ENCODE results near the gene TTC34. TPM values are rescaled to one million over a fixed set of nuclear protein-coding genes. Genes with fewer than 3 reads are reported as not detected.

TTC34 gene
- total and polyA plus RNA-seq, 2 of the 4 experiments (the other 2 are of a cell fraction), result under 0.01 to 0.09 TPM

DNA sequence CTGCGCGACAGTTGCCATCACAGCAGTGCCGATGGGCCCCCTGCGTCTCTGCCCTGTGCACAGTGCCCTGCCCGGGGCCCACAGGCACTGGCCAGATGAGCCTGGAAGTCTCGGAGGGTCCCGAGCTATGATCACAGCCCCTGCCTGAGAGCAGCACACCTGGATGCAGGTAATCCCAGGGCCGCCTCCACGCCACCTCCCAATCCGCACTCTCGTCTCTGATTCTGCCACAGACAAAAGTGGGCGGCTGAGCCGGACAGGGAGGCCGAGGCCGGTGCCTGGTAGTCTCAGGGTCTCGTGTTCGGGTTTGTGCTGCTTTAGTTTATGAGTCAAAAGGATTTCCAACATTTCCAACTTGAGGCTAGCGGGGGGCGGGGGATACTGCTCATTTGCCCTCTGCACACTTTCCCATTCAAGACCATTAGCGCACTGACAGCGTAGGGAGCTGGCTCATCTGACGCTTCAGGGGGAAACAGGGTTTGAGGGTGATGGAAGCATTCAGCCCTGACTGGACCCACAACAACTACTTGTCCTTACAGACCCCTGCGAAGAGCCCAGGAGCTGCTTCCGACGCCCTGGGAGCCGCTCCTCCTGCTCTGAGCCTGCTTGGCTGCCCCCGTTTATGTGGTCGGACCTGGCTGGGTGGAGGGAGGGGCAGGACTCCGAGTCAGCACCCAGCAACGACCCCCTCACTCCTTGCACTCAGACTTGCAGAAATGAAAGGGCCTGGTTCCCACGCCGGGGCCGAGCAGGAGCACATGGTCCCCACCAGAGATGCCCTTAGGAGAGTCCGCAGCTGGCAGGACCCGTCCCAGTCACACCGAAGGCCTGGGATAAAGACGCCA is 1.8 kb upstream of the TTC34 start:
- dilution Hi-C loops (cut with HindIII; ENCODE audit: low sequenced_read_pairs, unreplicated experiment), result no loop called here
- H3K79me1 ChIP-seq (ENCODE audit: low read depth in 1 of 2, low read length in 2 of 2), result no peaks in the 10 kb centered on the region
- H3K9ac ChIP-seq (ENCODE audit: low read depth, low read length), result no peak overlapping the region
- no peak overlapping the region for H4K8ac ChIP-seq (ENCODE audit: low read depth in 2 of 2, low read length in 2 of 2)
- H2BK20ac ChIP-seq (ENCODE audit: low read depth, low read length), result no peak overlapping the region
- no peaks in the 10 kb centered on the region for H3K36me3 ChIP-seq (ENCODE audit: control insufficient read depth, insufficient read depth, low read length)
- H3K27ac ChIP-seq (ENCODE audit: insufficient read depth, low read length), result no peak overlapping the region
- H2AK9ac ChIP-seq (replicated peaks; ENCODE audit: low read depth, low read length, poor library complexity), result no peak overlapping the region
- WGBS, 2 experiments (ENCODE audit: extremely low coverage in 2 of 2, insufficient read length in 1 of 2), result 74% methylated on average over 17 of the region's 37 CpGs; no CpG with 5 or more reads in 1 of the 2 experiments
- POLR2A ChIA-PET (ENCODE audit: unreplicated experiment), result no interaction called here
- in situ Hi-C loops (cut with MboI; ENCODE audit: low sequenced_read_pairs), result no loop called here
- no TSS peak for BruUV-seq (replicated peaks)
- H3K27me3 ChIP-seq (ENCODE audit: control insufficient read depth, insufficient read depth, low read length), result no peaks in the 10 kb centered on the region
- no peak overlapping the region for H2BK5ac ChIP-seq (ENCODE audit: low read depth, low read length, poor library complexity, severe bottlenecking)
- DNase-seq (no peak), ATAC-seq (ENCODE audit: low read depth) (no peak)
- H4K5ac ChIP-seq (ENCODE audit: low read depth, low read length), result no peak overlapping the region
- no peaks in the 10 kb centered on the region for H3K4me1 ChIP-seq (ENCODE audit: control insufficient read depth, insufficient read depth, low read length)
- H3K4ac ChIP-seq (ENCODE audit: low read depth, low read length), result no peak overlapping the region
- no peak overlapping the region for H2AFZ ChIP-seq (replicated peaks; ENCODE audit: low read length, poor library complexity)
- no peak overlapping the region for H4K91ac ChIP-seq (ENCODE audit: insufficient read depth, low read depth, low read length)
- H3K4me3 ChIP-seq (ENCODE audit: insufficient read depth, low read depth, low read length), result no peak overlapping the region
- H2BK15ac ChIP-seq (ENCODE audit: low read depth, low read length), result no peak overlapping the region
- H3K9me3 ChIP-seq (ENCODE audit: control insufficient read depth, insufficient read depth, low read length), result peaks cover 65% of the 10 kb centered on the region
- H3K23ac ChIP-seq (ENCODE audit: low read depth, low read length), result no peak overlapping the region
- H2AK5ac ChIP-seq (ENCODE audit: low read depth, low read length), result no peak overlapping the region
- CTCF ChIA-PET, result no interaction called here
- TF ChIP-seq NFE2L2 (IDR thresholded peaks at IDR 0.05; ENCODE audit: low read depth, low read length), result no peak
- TF ChIP-seq, protein P1, sequence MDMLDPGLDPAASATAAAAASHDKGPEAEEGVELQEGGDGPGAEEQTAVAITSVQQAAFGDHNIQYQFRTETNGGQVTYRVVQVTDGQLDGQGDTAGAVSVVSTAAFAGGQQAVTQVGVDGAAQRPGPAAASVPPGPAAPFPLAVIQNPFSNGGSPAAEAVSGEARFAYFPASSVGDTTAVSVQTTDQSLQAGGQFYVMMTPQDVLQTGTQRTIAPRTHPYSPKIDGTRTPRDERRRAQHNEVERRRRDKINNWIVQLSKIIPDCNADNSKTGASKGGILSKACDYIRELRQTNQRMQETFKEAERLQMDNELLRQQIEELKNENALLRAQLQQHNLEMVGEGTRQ (IDR thresholded peaks at IDR 0.05; ENCODE audit: low read depth, low read length), result no peak
- no peak for TF ChIP-seq POLR2A (IDR thresholded peaks at IDR 0.05; ENCODE audit: low read depth, low read length)
- TF ChIP-seq MAFK (IDR thresholded peaks at IDR 0.05; ENCODE audit: low read depth, low read length), result no peak
- no peak for TF ChIP-seq CHD1 (IDR thresholded peaks at IDR 0.05; ENCODE audit: low read depth, low read length)
- TF ChIP-seq, protein P2, sequence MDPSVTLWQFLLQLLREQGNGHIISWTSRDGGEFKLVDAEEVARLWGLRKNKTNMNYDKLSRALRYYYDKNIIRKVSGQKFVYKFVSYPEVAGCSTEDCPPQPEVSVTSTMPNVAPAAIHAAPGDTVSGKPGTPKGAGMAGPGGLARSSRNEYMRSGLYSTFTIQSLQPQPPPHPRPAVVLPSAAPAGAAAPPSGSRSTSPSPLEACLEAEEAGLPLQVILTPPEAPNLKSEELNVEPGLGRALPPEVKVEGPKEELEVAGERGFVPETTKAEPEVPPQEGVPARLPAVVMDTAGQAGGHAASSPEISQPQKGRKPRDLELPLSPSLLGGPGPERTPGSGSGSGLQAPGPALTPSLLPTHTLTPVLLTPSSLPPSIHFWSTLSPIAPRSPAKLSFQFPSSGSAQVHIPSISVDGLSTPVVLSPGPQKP (IDR thresholded peaks at IDR 0.05; ENCODE audit: borderline replicate concordance, low read depth, low read length), result no peak
- TF ChIP-seq, protein P3, sequence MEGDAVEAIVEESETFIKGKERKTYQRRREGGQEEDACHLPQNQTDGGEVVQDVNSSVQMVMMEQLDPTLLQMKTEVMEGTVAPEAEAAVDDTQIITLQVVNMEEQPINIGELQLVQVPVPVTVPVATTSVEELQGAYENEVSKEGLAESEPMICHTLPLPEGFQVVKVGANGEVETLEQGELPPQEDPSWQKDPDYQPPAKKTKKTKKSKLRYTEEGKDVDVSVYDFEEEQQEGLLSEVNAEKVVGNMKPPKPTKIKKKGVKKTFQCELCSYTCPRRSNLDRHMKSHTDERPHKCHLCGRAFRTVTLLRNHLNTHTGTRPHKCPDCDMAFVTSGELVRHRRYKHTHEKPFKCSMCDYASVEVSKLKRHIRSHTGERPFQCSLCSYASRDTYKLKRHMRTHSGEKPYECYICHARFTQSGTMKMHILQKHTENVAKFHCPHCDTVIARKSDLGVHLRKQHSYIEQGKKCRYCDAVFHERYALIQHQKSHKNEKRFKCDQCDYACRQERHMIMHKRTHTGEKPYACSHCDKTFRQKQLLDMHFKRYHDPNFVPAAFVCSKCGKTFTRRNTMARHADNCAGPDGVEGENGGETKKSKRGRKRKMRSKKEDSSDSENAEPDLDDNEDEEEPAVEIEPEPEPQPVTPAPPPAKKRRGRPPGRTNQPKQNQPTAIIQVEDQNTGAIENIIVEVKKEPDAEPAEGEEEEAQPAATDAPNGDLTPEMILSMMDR (conservative IDR thresholded peaks at IDR 0.05; ENCODE audit: low read depth, low read length), result no peak
- TF ChIP-seq RFX5 (IDR thresholded peaks at IDR 0.05; ENCODE audit: low read depth, low read length), result no peak
- TF ChIP-seq SMC3 (IDR thresholded peaks at IDR 0.05; ENCODE audit: low read depth, low read length), result no peak
- no peak for TF ChIP-seq RCOR1 (IDR thresholded peaks at IDR 0.05; ENCODE audit: insufficient replicate concordance, low read length)
- no peak for TF ChIP-seq RAD21 (IDR thresholded peaks at IDR 0.05; ENCODE audit: low read length)
- TF ChIP-seq MAZ (IDR thresholded peaks at IDR 0.05; ENCODE audit: borderline replicate concordance, low read depth, low read length), result no peak
- no peak for TF ChIP-seq MXI1 (IDR thresholded peaks at IDR 0.05; ENCODE audit: borderline replicate concordance, low read depth, low read length)
- TF ChIP-seq BHLHE40 (IDR thresholded peaks at IDR 0.05; ENCODE audit: low read depth, low read length), result no peak
- no peak for TF ChIP-seq CEBPB (IDR thresholded peaks at IDR 0.05; ENCODE audit: low read depth, low read length)
- TF ChIP-seq FOS (IDR thresholded peaks at IDR 0.05; ENCODE audit: low read depth, low read length), result no peak
- H3K14ac ChIP-seq (replicated peaks; ENCODE audit: low read depth, low read length), result no peak overlapping the region
- no peak overlapping the region for H3K4me2 ChIP-seq (ENCODE audit: low read depth, low read length)
- no peak overlapping the region for H3K18ac ChIP-seq (ENCODE audit: low read depth, low read length)
- H3K56ac ChIP-seq (ENCODE audit: extremely low read depth, insufficient read depth, low read length), result no peak overlapping the region
- no peak overlapping the region for H2BK120ac ChIP-seq (ENCODE audit: low read depth, low read length)
- H4K20me1 ChIP-seq (ENCODE audit: insufficient read depth, low read length), result no peaks in the 10 kb centered on the region
- intact Hi-C loops (cut with micrococcal nuclease), result no loop called here
- no peaks in the 10 kb centered on the region for H3K9me1 ChIP-seq (ENCODE audit: insufficient read depth, low read length)
